ENCODE data around the gene E4F1. TPM values are rescaled to one million over a fixed set of nuclear protein-coding genes. Genes with fewer than 3 reads are reported as not detected.
"Not testable (repeated sequence)": the region's sequence is repeated elsewhere in the genome, so short reads cannot be mapped to it uniquely, and the experiment has no call there.

The E4F1 gene
- total RNA-seq, 1 donor from 2014 or later, result 33.0 TPM

- no peak overlapping the region for H3K27ac Mint-ChIP-seq
- TF ChIP-seq, protein P1, sequence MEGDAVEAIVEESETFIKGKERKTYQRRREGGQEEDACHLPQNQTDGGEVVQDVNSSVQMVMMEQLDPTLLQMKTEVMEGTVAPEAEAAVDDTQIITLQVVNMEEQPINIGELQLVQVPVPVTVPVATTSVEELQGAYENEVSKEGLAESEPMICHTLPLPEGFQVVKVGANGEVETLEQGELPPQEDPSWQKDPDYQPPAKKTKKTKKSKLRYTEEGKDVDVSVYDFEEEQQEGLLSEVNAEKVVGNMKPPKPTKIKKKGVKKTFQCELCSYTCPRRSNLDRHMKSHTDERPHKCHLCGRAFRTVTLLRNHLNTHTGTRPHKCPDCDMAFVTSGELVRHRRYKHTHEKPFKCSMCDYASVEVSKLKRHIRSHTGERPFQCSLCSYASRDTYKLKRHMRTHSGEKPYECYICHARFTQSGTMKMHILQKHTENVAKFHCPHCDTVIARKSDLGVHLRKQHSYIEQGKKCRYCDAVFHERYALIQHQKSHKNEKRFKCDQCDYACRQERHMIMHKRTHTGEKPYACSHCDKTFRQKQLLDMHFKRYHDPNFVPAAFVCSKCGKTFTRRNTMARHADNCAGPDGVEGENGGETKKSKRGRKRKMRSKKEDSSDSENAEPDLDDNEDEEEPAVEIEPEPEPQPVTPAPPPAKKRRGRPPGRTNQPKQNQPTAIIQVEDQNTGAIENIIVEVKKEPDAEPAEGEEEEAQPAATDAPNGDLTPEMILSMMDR (IDR thresholded peaks at IDR 0.05; ENCODE audit: unreplicated experiment), result no peak
- no peaks in the 10 kb centered on the region for H3K9me3 Mint-ChIP-seq
- H3K4me3 Mint-ChIP-seq, result no peak overlapping the region
- H3K27me3 Mint-ChIP-seq (ENCODE audit: low read depth), result peaks cover 46% of the 10 kb centered on the region
- H3K4me1 Mint-ChIP-seq, result peaks cover 10% of the 10 kb centered on the region
- DNase-seq (ENCODE audit: low spot score in 2 of 2, unreplicated experiment in 2 of 2), result no peak
- no peaks in the 10 kb centered on the region for H3K36me3 Mint-ChIP-seq
These were observed 24.3 kb upstream of the E4F1 start for GRCh38 chr16:2199095-2199494.

DNA sequence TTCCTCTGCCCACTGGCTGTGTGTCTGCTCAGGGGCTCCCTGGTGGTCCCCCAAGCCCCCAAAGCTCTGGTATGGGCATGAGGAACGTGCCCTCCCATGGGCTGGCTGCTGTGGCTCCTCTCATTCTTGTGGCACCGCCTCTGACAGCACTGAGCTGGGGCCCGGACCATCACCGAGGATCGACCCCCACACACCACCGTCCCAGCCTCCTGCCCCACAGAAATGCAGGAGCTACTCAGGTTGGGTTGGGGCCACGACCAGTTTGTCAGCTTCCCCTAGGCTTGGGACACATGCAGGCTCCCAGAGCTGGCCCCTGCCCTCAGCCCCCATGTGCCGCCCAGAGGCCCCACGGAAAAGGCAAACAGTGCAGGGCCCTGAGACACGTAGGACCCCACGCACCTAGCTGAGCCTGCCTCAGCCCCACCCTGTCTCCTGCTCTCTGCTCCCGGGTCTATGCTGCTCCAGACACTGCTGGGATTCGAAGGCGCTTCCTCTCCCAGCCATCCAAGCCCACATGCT, 23.7 kb upstream of the E4F1 start:
- Mint-ChIP-seq H3K27me3 (ENCODE audit: low read depth) (peaks cover 45% of the 10 kb centered on the region), H3K9me3 (no peaks in the 10 kb centered on the region), H3K36me3 (no peaks in the 10 kb centered on the region), H3K4me3 (no peak overlapping the region), H3K4me1 (peaks cover 10% of the 10 kb centered on the region), H3K27ac (no peak overlapping the region)
- TF ChIP-seq, protein P1 (IDR thresholded peaks at IDR 0.05; ENCODE audit: unreplicated experiment), result no peak
- no peak for DNase-seq (ENCODE audit: low spot score in 2 of 2, unreplicated experiment in 2 of 2)

GRCh38 chr16:2200313-2200712, 23.1 kb upstream of the E4F1 start:
- TF ChIP-seq, protein P1 (IDR thresholded peaks at IDR 0.05; ENCODE audit: unreplicated experiment), result no peak
- DNase-seq (ENCODE audit: low spot score in 2 of 2, unreplicated experiment in 2 of 2), result no peak
- peaks cover 5% of the 10 kb centered on the region for H3K4me1 Mint-ChIP-seq
- no peak overlapping the region for H3K4me3 Mint-ChIP-seq
- no peak overlapping the region for H3K27ac Mint-ChIP-seq
- no peaks in the 10 kb centered on the region for H3K9me3 Mint-ChIP-seq
- H3K27me3 Mint-ChIP-seq (ENCODE audit: low read depth), result peaks cover 41% of the 10 kb centered on the region
- no peaks in the 10 kb centered on the region for H3K36me3 Mint-ChIP-seq

DNA sequence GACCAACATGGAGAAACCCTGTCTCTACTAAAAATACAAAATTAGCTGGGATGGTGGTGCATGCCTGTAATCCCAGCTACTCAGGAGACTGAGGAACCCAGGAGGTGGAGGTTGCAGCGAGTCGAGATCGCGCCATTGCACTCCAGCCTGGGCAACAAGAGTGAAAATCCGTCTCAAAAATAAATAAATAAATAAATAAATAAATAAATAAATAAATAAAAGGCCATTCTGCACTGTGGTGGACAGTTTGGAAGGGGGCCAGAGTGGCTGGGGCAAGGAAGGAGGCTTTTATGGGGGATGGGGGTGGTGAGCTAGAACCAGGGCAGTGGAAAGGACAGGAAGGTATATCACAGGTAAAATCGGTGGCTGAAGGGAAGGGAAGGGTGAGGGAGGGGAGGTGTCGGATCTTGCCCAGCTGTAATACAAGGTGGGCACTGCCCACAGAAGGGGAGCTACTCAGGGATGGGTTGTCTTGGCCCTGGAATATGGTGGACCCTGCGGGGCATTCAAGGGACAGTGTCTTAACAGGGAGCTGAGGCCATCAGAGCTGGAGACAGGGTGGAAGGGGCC, 20.2 kb upstream of the E4F1 start:
- H3K36me3 Mint-ChIP-seq; DNase-seq (ENCODE audit: low spot score in 2 of 2, unreplicated experiment in 2 of 2); H3K9me3 Mint-ChIP-seq; H3K27ac Mint-ChIP-seq; H3K4me1 Mint-ChIP-seq: not testable (repeated sequence)
- peaks cover 24% of the 10 kb centered on the region for H3K27me3 Mint-ChIP-seq (ENCODE audit: low read depth)
- peak overlapping the region; percentile 55 for H3K4me3 Mint-ChIP-seq

GRCh38 chr16:2204416-2205103, 18.8 kb upstream of the E4F1 start:
- H3K9me3 Mint-ChIP-seq, result no peaks in the 10 kb centered on the region
- H3K36me3 Mint-ChIP-seq, result peaks cover 6% of the 10 kb centered on the region
- DNase-seq (ENCODE audit: low spot score in 2 of 2, unreplicated experiment in 2 of 2), result no peak
- peak overlapping the region; percentile 73 for H3K27ac Mint-ChIP-seq
- peak overlapping the region; percentile 79 for H3K4me3 Mint-ChIP-seq
- TF ChIP-seq, protein P1 (IDR thresholded peaks at IDR 0.05; ENCODE audit: unreplicated experiment), result no peak
- peaks cover 9% of the 10 kb centered on the region for H3K4me1 Mint-ChIP-seq
- peaks cover 15% of the 10 kb centered on the region for H3K27me3 Mint-ChIP-seq (ENCODE audit: low read depth)
